ENCODE data around the gene LYPD3.
"Not testable (repeated sequence)": the region's sequence is repeated elsewhere in the genome, so short reads cannot be mapped to it uniquely, and the experiment has no call there.

LYPD3 gene

GRCh38 chr19:43465468-43466120 is at the start of gene LYPD3:
TSS of gene LYPD3 (minus strand) at chr19:43465608. CDS start at chr19:43465571, 37 bp downstream.
- no peak for DNase-seq

- not testable (repeated sequence) for DNase-seq
Observed at GRCh38 chr19:43512399-43512798, 47.0 kb upstream of the LYPD3 start.

DNA sequence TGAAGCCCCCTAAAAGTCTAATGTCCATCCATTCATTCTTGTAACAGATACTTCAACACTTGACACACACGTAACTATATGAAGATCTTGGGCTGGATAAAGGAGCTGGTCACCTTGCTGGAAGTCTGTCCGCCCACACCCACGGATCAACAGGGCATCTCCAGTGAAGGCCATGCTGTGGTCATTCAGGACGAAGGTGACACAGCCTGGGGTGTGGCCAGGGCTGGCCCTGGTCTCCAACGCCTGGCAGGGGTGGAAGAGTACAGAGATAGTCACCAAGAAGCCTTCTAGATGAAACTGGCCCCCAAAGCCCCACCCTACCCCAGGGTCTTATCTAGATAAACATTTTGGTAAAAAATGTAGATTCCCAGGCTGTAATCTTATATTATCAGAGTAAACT is 45.9 kb upstream of the LYPD3 start:
- DNase-seq: no peak

DNA sequence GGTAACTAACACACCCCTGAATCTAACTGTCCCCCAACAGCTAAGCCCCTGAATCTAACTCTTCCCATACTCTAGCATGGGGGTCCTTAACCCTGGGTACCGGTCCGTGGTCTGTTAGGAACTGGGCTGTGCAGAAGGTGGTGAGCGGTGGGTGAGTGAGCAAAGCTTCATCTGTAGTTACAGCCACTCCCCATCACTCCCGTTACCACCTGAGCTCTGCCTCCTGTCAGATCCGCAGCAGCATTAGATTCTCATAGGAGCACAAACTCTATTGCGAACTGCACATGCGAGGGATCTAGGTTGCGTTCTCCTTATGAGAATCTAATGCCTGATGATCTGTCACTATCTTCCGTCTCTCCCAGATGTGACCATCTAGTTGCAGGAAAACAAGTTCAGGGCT is 45.3 kb upstream of the LYPD3 start:
- DNase-seq: no peak

DNA sequence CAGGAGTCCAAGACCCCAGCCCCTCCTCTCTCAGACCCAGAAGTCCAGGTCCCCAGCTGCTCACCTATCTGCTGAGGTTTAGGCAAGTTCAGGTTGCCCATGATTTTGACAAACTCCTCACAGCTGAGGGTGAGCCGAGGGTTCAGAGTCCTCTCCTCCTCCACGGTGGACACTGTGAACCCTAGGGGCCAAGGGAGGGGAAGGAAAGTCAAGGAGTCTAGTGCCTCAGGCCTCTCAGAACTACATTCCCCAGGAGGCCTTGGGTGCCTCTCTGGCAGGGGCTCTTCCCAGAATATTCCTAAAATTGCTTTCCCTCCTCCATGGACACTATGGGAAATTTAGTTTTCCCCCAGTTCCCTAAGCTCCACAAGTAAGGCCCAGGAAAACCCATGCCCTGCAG is 42.5 kb upstream of the LYPD3 start:
- DNase-seq: no peak

DNA sequence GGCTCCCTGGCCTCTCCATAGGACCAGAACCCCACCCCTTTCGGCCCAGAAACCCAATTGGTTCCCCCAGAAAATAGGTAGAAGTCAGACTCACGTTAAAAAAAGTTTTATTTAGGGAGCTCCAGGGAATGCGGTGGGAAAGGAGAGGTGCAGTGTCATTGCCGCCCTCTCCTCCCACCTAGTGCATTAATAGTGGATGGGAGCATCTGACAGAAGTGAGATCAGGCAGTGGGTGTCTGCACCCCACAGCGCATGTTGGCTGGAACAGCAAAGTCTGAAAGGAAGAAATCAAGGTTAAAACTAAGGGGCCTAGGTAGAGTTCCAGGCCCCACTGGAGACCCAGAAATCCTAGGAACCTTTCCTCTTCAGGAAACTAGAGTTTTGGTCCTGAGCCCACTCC is 41.2 kb upstream of the LYPD3 start:
- no peak for DNase-seq

GRCh38 chr19:43505941-43506340 is 40.5 kb upstream of the LYPD3 start:
- no peak for DNase-seq

DNA sequence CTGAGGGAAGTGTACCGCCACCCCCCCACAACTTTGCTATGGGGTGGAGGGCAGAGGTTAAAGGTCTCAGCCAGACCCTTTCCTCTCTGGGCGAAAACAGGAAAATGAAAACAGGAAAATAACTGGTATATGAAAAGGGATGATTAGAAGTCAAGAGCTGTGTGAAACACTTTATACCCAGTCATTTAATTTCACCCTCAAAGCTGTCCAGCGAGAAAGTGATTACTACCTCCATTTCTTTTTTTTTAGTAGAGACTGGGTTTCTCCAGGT is 39.7 kb upstream of the LYPD3 start:
- DNase-seq: no peak

- peak; percentile 44 for DNase-seq
Observed at GRCh38 chr19:43504426-43505185, 39.2 kb upstream of the LYPD3 start, which contains the start of gene PHLDB3. TSS of gene PHLDB3 (minus strand) at chr19:43504746. CDS start at chr19:43504118, 628 bp downstream.

DNA sequence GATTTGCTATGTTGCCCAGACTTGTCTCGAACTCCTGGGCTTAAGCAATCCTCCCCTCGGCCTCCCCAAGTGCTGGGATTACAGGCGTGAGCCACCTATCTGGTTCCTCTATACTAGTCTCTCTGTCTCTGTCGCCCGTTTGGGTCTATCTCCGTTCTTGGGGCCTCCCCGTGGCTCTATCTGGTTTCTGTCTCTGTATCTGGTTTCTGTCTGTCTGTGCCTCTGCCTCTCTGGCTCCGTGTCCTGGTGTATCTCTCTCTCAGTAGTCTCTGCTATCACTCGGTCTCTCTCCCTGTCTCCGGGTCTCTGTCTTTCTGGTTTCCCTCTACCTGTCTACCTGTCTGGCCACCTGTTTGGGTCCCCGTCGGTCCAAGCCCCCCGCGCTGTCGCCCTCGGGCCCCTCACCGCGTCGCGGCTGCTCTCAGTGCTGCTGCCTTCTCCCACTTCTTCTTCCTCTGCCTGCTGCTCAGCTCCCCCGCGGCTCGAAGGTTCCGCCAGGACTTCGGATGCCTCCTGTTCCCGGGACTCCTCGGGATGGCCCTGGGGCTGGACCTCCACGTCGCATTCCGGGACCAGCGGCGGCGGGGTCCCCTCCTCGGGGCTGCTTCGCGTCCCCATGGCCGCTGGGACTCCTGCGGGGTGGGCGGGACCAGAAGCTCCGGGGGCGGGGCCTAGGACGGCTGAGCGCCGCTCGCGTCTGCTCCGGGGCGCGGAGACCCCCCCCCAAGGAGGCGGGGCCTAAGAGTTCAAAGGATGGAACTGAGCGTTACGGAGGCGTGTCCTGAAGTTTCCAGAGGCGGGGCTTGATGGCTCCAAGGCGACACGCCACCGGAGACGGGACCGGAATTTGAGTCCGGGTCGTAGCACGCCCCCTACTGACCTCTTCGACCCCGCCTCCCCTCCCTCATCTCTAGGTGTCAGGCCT is 38.4 kb upstream of the LYPD3 start:
- DNase-seq: peak; percentile 94

DNA sequence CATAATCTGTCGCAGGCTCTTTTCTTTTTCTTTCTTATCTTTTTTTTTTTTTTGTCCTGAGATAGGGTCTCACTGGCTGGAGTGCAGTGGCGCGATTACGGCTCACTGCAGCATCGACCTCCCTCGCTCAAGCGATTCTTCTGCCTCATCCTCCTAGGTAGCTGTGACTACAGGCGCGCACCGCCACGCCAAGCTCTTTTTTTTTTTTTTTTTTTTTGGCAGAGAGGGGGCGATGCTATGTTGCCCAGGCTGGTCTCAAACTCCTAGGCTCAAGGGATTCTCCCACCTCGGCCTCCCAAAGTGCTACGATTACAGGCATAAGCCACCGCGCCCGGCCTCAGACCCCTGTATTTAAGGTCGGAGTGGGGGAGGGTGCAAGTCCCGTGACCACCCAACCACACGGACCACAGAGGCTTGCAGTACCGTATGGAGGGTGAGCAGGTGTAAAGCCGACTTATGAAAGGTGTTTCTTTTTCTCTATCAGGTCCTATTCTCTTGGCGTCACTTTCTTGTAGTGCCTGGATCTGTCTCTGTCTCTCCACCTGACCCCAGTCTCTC is 37.1 kb upstream of the LYPD3 start:
- no peak for DNase-seq

DNA sequence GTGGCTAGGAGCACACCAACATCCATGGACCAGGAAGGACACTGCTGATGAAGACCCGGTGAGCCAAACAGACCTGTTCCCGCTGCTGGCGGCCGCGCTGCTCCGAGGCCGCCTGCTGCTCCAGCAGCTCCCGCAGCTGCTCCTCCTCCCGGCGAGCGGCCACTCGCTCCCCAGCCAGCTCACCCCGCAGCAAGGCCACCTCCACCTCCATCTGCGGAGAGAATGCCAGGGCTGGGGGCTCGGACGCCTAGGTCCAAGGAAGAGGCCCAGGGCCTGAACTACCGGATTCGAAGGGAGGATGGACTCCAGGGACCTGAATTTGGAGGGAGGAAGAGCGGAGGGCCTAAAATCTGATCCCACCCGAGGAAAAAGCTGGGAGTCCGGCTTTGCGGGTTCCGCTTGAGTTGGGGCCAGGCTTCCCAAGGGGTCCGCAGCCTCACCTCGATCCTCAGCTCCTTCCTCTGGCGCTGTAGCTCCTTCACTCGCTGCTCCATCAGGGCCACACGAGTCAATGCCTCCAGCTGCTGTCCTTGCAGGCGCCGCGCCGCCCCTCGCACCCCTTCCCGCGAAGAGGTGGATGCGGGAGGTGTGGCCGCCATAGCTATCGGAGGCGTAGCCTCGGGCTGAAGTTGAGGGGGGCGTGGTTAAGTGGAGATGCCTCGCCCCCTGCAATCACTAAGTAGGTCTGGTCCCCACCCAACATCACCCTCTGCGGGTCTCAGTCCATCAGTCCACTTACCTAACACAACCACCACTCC is 36.4 kb upstream of the LYPD3 start:
- no peak for DNase-seq

DNA sequence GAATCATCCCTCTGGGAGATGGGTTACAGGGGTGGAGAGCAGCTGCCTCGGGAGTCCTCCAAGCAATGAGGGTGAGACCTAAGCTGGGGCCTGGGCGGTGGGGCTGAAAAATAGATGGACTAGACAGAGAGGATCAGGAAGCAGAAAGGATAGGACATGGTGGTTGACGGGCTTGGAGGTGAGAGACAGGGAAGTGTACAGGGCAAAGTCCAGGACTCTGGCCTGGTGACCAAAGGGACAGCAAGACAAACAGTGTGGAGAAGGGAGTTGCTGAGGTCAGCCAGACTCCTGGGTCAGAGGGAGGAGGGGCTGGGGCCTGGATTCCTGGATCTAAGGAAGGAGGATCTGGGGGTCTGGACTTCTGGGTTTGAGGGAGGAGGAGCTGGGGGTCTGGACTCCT is 33.6 kb upstream of the LYPD3 start:
- no peak for DNase-seq

- no peak for DNase-seq
Observed at GRCh38 chr19:43498233-43498842, 32.9 kb upstream of the LYPD3 start.

DNA sequence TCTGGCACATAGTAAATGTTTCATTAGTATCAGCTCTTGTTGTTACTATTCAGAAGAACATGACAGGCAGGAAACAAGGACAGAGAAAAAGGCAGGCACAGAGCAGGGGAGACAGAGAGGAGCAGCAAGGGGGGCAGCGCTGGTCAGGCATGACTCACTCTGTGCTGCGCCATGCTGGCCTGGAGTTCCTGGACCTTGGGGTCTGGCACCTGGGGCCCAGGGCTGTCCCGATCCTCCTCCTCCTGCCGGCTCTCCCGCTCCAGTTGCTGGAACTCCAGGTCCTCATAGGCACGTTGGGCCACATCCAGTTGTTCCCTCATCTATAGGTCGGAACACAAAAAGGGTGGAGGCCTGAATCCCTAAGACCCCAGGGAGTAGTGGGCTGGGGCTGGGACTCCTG is 31.6 kb upstream of the LYPD3 start:
- no peak for DNase-seq

DNA sequence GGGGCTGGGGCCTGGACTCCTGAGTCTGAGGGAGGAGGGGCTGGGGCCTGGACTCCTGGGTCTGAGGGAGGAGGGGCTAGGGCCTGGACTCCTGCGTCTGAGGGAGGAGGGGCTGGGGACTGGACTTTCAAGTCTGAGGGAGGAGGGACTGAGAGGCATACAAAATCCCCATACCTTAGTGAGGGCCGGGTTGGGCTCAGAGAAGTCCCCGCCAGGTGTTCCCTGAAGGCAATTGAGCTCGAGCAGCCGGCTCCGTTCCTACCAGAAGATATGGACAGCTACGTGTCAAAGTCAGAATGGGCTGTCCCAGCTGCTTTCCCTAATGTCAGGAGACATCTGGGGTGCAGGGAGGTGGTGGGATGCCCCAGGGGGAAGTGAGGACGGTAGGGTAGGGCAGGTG is 29.7 kb upstream of the LYPD3 start:
- DNase-seq: no peak

DNA sequence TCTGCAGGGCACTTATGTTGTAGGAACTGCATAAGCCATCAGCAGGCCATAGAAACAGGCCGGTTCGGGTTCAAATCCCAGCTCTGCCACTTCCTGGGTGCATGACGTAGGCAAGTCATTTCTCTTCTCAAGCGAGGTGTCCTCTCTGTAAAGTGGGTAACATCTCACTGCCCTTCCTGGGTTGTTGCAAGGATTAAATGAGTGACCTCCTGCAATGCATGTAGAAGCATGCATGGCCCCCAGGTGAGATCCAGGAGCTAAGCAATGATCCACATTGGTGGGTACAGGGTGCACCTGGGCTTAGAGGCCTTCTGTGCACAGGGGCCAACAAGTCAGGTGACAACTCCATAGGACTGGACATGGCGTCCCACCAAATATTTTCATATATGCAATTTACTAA is 25.4 kb upstream of the LYPD3 start:
- no peak for DNase-seq

- DNase-seq: no peak
Observed at GRCh38 chr19:43489979-43490599, 24.7 kb upstream of the LYPD3 start.

DNA sequence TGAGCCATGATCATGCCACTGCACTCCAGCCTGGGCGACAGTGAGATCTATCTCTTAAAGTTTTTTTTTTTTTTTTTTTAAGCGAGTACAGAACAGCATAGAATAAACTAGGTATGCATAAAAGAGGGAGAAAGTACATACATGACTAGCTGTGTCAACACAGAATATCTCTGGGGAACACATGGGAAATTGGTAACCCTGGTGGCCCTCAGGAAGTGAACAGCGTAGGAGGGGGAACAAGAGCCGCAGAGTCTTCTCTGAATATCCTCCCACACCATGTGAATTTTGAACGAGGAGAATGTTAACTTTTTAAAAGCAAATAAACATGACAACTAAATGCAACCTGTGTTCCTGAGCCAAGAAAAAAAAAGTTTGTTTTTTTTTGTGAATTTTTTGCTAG is 23.9 kb upstream of the LYPD3 start:
- no peak for DNase-seq

- DNase-seq: no peak
Observed at GRCh38 chr19:43488179-43488578, 22.8 kb upstream of the LYPD3 start.

GRCh38 chr19:43486412-43486811 is 21.0 kb upstream of the LYPD3 start:
- no peak for DNase-seq

GRCh38 chr19:43485951-43486350 is 20.5 kb upstream of the LYPD3 start:
- no peak for DNase-seq

Measured in NCI-H1105 treated with DMSO at 0.1 percent for 48 hours (cell line).